Stimulated activated CD8-positive, alpha-beta memory T cell treated with anti-CD3 and anti-CD28 coated beads, Interleukin-4, amount 100 ng/mL, for 48 hours (primary cell): Measurements from ENCODE around the gene RNF168.
"Not testable (repeated sequence)": the region's sequence is repeated elsewhere in the genome, so short reads cannot be mapped to it uniquely, and the experiment has no call there.

Experiments
- DNase-seq: peaks from one replicate; pipeline ENCODE4 v3.0.0-alpha.2; 2020

Gene RNF168

GRCh38 chr3:196503196-196504076 is at the start of gene RNF168:
RNF168 (minus strand) TSS chr3:196503768; CDS start chr3:196503173, 595 bp downstream.
- peak; percentile 98 for DNase-seq

- DNase-seq: no peak
Measured at GRCh38 chr3:196552253-196552652, 48.7 kb upstream of the RNF168 start.

GRCh38 chr3:196550172-196550571 is 46.6 kb upstream of the RNF168 start:
- not testable (repeated sequence) for DNase-seq

GRCh38 chr3:196549312-196549711 is 45.7 kb upstream of the RNF168 start:
- DNase-seq: not testable (repeated sequence)

- DNase-seq: no peak
Measured at GRCh38 chr3:196547067-196547466, 43.5 kb upstream of the RNF168 start.

GRCh38 chr3:196546537-196546936 is 43.0 kb upstream of the RNF168 start:
- DNase-seq: no peak

GRCh38 chr3:196544491-196544992 is 41.0 kb upstream of the RNF168 start:
- DNase-seq: no peak

- DNase-seq: no peak
Measured at GRCh38 chr3:196541684-196542445, 38.3 kb upstream of the RNF168 start.

GRCh38 chr3:196537319-196537984 is 33.9 kb upstream of the RNF168 start:
- peak; percentile 86 for DNase-seq

- no peak for DNase-seq
Measured at GRCh38 chr3:196533260-196533681, 29.7 kb upstream of the RNF168 start.

GRCh38 chr3:196531418-196531817 is 27.9 kb upstream of the RNF168 start:
- DNase-seq: no peak

GRCh38 chr3:196528639-196529233 is 25.2 kb upstream of the RNF168 start:
- peak; percentile 94 for DNase-seq

- no peak for DNase-seq
Measured at GRCh38 chr3:196525141-196525540, 21.6 kb upstream of the RNF168 start.

GRCh38 chr3:196524527-196524926 is 21.0 kb upstream of the RNF168 start:
- no peak for DNase-seq

GRCh38 chr3:196523841-196524240 is 20.3 kb upstream of the RNF168 start:
- DNase-seq: no peak

GRCh38 chr3:196521291-196521690 is 17.7 kb upstream of the RNF168 start:
- DNase-seq: not testable (repeated sequence)

- DNase-seq: peak; percentile 67
Measured at GRCh38 chr3:196519718-196520082, 16.1 kb upstream of the RNF168 start.

GRCh38 chr3:196518966-196519717 is 15.6 kb upstream of the RNF168 start:
- peak; percentile 83 for DNase-seq

- no peak for DNase-seq
Measured at GRCh38 chr3:196517919-196518318, 14.4 kb upstream of the RNF168 start.

GRCh38 chr3:196517162-196517800 is 13.7 kb upstream of the RNF168 start:
- no peak for DNase-seq

- no peak for DNase-seq
Measured at GRCh38 chr3:196514913-196515621, 11.5 kb upstream of the RNF168 start, which contains the start of gene SMCO1. SMCO1 (minus strand) TSS chr3:196515346; CDS start chr3:196515209, 137 bp downstream.
